Caco-2 (cell line): ENCODE data around the gene CLDN18. TPM values are rescaled to one million over a fixed set of nuclear protein-coding genes. Genes with fewer than 3 reads are reported as not detected.

Experiments used
- BruUV-seq: library from RNA; stranded (reverse); fragments of 400-500 nt; replicated peaks from 2 replicates; lab custom pipeline; 2021; lab: Mats Ljungman, UMichigan
- CTCF ChIA-PET: fragments of 300-600 bp; sonication (Branson Sonifier 250); formaldehyde crosslinking; loops from one replicate; lab custom pipeline; 2022; ENCODE audit warnings: antibody characterized with exemption; lab: Charles Lee
- POLR2A ChIA-PET: fragments of 300-600 bp; sonication (Branson Sonifier 250); formaldehyde crosslinking; loops from one replicate; lab custom pipeline; 2022; ENCODE audit warnings: antibody characterized with exemption; lab: Charles Lee
- DNase-seq, 2 experiments: peaks; one replicate each; pipeline versions ENCODE4 v3.0.0 to v3.0.0-alpha.2; 2020 to 2022
- H3K27me3 ChIP-seq: replicated peaks from 2 replicates; pipeline ENCODE4 v1.6.0; 2011; ENCODE audit warnings: low read length; ENCODE audit not compliant: control insufficient read depth, insufficient read depth
- H3K36me3 ChIP-seq: 2 replicates; pipeline ENCODE4 v1.5.1; 2011; ENCODE audit warnings: low read length; ENCODE audit not compliant: control insufficient read depth, insufficient read depth
- H3K4me1 ChIP-seq: fragments of 250-450 bp; sonication (Bioruptor Pico); 2 replicates; pipeline ENCODE4 v1.5.1; 2020; ENCODE audit warnings: mild to moderate bottlenecking
- H3K4me3 ChIP-seq: 2 replicates; pipeline ENCODE4 v1.5.1; 2011; ENCODE audit warnings: low read depth, mild to moderate bottlenecking, control low read depth, low read length
- H3K9me3 ChIP-seq: fragments of 250-450 bp; sonication (Bioruptor Pico); 2 replicates; pipeline ENCODE4 v1.5.1; 2020; ENCODE audit warnings: mild to moderate bottlenecking, moderate library complexity
- H3K27ac Mint-ChIP-seq: one replicate; pipeline ENCODE4 v1.8.0; 2022; ENCODE audit warnings: mixed read lengths; ENCODE audit not compliant: unreplicated experiment
- H3K27me3 Mint-ChIP-seq: one replicate; pipeline ENCODE4 v1.8.0; 2022; ENCODE audit warnings: mixed read lengths; ENCODE audit not compliant: insufficient read depth, unreplicated experiment
- H3K36me3 Mint-ChIP-seq: one replicate; pipeline ENCODE4 v1.8.0; 2022; ENCODE audit warnings: mild to moderate bottlenecking, mixed read lengths; ENCODE audit not compliant: insufficient read depth, unreplicated experiment
- H3K4me1 Mint-ChIP-seq: one replicate; pipeline ENCODE4 v1.8.0; 2022; ENCODE audit warnings: low read depth, mixed read lengths; ENCODE audit not compliant: unreplicated experiment
- H3K4me3 Mint-ChIP-seq: one replicate; pipeline ENCODE4 v1.8.0; 2022; ENCODE audit warnings: mild to moderate bottlenecking, moderate library complexity, mixed read lengths; ENCODE audit not compliant: unreplicated experiment
- H3K9me3 Mint-ChIP-seq: one replicate; pipeline ENCODE4 v1.8.0; 2022; ENCODE audit warnings: mixed read lengths; ENCODE audit not compliant: unreplicated experiment
- CTCF ChIP-seq, 2 experiments: fragments of 200-600 bp in 1 of 2; IDR thresholded peaks; 1 replicate in 1 of 2; 2 replicates in 1 of 2; pipeline versions ENCODE4 v1.5.1 to v1.8.0; 2011 to 2022; ENCODE audit warnings: antibody characterized with exemption in 1 of 2, control low read depth in 1 of 2, inconsistent platforms in 1 of 2, low read depth in 1 of 2, low read length in 1 of 2, mild to moderate bottlenecking in 1 of 2, moderate library complexity in 1 of 2; ENCODE audit not compliant: insufficient read depth in 1 of 2, severe bottlenecking in 1 of 2, unreplicated experiment in 1 of 2
- intact Hi-C: fragments of 100-400 bp; cut with micrococcal nuclease; formaldehyde crosslinking; loops from one replicate; pipeline ENCODE4 v1.10.0; 2022; ENCODE audit not compliant: unreplicated experiment
- total RNA-seq: library from RNA; stranded (reverse); gene quantifications from 2 replicates; pipeline ENCODE4 v1.2.3, GENCODE V29; 2022

The CLDN18 gene
- total RNA-seq, 1 experiment from 2014 or later: not detected

- no peak overlapping the region for H3K4me3 ChIP-seq
- no peak for TF ChIP-seq CTCF (IDR thresholded peaks at IDR 0.05; ENCODE audit: insufficient read depth in 1 of 2, low read depth in 1 of 2, low read length in 1 of 2, severe bottlenecking in 1 of 2, unreplicated experiment in 1 of 2)
- intact Hi-C loops: no loop called here
- Mint-ChIP-seq H3K27me3 (peaks cover 2% of the 10 kb centered on the region), H3K27ac (no peak overlapping the region), H3K9me3 (no peaks in the 10 kb centered on the region), H3K4me1 (no peaks in the 10 kb centered on the region), H3K4me3 (no peak overlapping the region), H3K36me3 (no peaks in the 10 kb centered on the region)
- no TSS peak for BruUV-seq
- DNase-seq: no peak
- H3K4me1 ChIP-seq: no peaks in the 10 kb centered on the region
- H3K9me3 ChIP-seq: no peaks in the 10 kb centered on the region
- ChIA-PET POLR2A (no interaction called here), CTCF (no interaction called here)
- no peaks in the 10 kb centered on the region for H3K27me3 ChIP-seq
- no peaks in the 10 kb centered on the region for H3K36me3 ChIP-seq
These were observed 15.6 kb downstream of the CLDN18 start for GRCh38 chr3:138025553-138025952.

- no peak overlapping the region for H3K4me3 ChIP-seq
- BruUV-seq: no TSS peak
- no peaks in the 10 kb centered on the region for H3K4me1 ChIP-seq
- Mint-ChIP-seq H3K9me3 (no peaks in the 10 kb centered on the region), H3K27me3 (peaks cover 2% of the 10 kb centered on the region), H3K4me3 (no peak overlapping the region), H3K27ac (no peak overlapping the region), H3K4me1 (no peaks in the 10 kb centered on the region), H3K36me3 (no peaks in the 10 kb centered on the region)
- H3K9me3 ChIP-seq: no peaks in the 10 kb centered on the region
- intact Hi-C loops: no loop called here
- H3K36me3 ChIP-seq: no peaks in the 10 kb centered on the region
- TF ChIP-seq CTCF (IDR thresholded peaks at IDR 0.05; ENCODE audit: insufficient read depth in 1 of 2, low read depth in 1 of 2, low read length in 1 of 2, severe bottlenecking in 1 of 2, unreplicated experiment in 1 of 2): no peak
- CTCF ChIA-PET: no interaction called here
- no peak for DNase-seq
- no peaks in the 10 kb centered on the region for H3K27me3 ChIP-seq
- POLR2A ChIA-PET: no interaction called here
These were observed 17.9 kb downstream of the CLDN18 start for GRCh38 chr3:138027821-138028220.

- H3K9me3 ChIP-seq: no peaks in the 10 kb centered on the region
- H3K4me1 ChIP-seq: no peaks in the 10 kb centered on the region
- no peaks in the 10 kb centered on the region for H3K4me1 Mint-ChIP-seq
- no peak overlapping the region for H3K27ac Mint-ChIP-seq
- no peaks in the 10 kb centered on the region for H3K27me3 ChIP-seq
- ChIA-PET POLR2A (no interaction called here), CTCF (no interaction called here)
- no peak overlapping the region for H3K4me3 Mint-ChIP-seq
- intact Hi-C loops: no loop called here
- no peaks in the 10 kb centered on the region for H3K36me3 Mint-ChIP-seq
- no peaks in the 10 kb centered on the region for H3K36me3 ChIP-seq
- BruUV-seq: no TSS peak
- no peak for TF ChIP-seq CTCF (IDR thresholded peaks at IDR 0.05; ENCODE audit: insufficient read depth in 1 of 2, low read depth in 1 of 2, low read length in 1 of 2, severe bottlenecking in 1 of 2, unreplicated experiment in 1 of 2)
- DNase-seq: no peak
- H3K27me3 Mint-ChIP-seq: peaks cover 2% of the 10 kb centered on the region
- no peaks in the 10 kb centered on the region for H3K9me3 Mint-ChIP-seq
- H3K4me3 ChIP-seq: no peak overlapping the region
These were observed 20.8 kb downstream of the CLDN18 start for GRCh38 chr3:138030734-138031280.
